Epidermal melanocyte (primary cell): ENCODE data around the gene SLC27A4.
"Not testable (repeated sequence)": the region's sequence is repeated elsewhere in the genome, so short reads cannot be mapped to it uniquely, and the experiment has no call there.

Experiments used
- DNase-seq: peaks from one replicate; pipeline ENCODE4 v3.0.0; 2011; ENCODE audit warnings: low spot score; ENCODE audit not compliant: insufficient read length

Gene SLC27A4

DNA sequence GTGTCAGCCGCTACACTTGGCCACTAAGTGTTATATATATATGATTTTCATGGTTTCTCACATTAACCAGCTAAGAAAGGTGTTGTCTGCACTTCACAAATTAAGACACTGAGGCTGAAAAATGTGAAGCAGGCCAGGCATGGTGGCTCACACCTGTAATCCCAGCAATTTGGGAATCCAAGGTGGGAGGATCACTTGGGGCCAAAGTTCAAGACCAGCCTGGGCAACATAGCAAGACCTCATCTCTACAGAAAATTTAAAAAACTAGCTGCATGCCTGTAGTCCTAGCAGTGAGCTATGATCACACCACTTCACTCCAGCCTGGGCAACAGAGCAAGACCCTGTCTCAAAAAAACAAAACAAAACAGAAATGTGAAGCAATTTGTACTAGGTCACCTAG lies 15.9 kb upstream of the SLC27A4 start:
- DNase-seq = no peak

DNA sequence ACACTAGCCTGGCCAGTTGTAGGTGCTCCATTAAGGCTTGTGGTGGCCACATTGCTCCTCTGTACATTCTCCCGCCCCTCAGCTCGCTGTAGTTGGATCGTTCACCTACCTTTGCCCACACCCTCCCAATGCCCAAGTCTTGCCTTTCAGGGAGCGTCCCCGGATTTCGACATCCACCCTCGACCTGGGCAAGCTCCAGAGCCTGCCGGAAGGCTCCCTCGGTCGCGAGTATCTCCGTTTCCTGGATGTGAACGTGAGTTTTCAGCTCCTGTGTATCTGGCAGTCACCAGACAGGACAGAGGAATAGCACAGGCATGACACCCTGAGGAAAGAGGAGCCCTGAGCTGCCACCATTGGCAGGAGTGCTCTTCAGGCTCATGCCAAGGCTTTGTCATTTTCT lies 14.7 kb upstream of the SLC27A4 start:
- DNase-seq = no peak

DNA sequence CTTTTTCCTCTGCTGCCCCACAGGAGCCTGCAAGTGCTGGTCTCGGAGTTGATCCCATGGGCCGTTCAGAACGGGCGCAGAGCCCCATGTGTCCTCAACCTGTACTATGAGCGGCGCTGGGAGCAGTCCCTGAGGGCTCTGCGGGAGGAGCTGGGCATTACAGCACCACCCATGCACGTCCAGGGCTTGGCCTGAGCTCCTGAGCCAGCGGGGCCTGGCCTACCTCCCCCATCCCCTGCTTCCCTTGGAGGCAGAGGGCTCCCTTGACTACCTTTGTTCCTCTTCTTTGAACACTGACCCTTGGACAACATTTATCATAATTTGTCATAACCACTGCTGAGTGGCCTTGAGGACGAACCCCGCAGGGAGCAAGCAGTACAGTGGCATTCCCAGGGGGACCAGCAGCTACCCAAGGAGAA lies 6.9 kb upstream of the SLC27A4 start:
- no peak for DNase-seq

DNA sequence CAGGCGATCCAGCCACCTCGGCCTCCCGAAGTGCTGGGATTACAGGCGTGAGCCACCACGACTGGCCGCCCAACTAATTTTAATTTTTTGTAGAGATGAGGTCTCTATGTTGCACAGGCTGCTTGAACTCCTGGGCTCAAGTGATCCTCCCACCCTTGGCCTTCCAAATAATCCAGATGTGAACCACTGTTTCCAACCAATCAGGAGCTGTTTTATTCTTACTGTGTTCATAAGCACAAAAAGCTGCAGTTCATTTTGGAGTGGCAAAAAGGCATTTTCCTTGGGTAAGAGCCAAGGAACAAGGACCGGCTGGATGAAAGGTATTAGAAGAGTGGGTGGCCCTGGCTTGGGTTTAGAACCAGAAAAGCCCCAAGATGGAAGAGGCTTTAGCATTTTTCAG lies 5.2 kb upstream of the SLC27A4 start:
- DNase-seq = no peak

DNA sequence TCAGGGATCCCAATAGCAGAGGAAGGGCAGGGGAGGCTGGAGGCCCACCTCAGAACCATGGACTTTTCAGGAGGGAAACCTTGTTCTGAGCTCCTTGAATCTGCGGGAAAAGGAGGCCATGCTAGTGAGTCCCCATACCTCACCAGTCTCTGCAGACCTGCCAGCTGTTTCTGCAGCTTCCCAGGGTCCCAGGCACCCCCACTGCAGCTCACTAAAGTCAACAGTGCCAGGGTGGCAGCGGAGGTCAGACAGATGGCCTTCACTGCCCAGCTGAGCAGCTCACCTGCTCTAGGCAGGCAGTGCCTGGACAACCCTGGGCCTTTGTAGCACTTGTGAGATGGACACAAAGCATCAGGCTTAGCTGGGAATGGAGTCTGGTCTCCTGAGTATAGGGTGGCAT lies 4.4 kb upstream of the SLC27A4 start:
- no peak for DNase-seq

DNA sequence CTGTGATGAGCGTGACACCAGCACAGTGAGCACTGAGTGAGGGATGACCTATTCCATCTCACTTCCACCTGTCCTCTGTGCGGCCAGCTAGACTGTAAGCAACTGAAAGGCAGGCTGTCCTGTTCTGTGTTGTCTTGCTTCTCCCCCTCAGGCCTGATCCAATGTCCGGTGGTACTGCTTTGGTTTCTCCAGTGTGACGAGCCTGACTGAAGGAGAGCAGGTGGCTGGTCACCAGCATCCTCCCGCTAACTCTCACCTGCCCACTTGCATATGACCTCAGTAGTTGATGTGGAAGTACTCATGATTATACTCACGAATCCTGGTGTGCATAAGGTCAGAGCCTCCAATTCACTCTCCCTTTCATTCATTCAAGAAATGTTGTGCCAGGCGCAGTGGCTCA lies 2.4 kb upstream of the SLC27A4 start:
- no peak for DNase-seq

DNA sequence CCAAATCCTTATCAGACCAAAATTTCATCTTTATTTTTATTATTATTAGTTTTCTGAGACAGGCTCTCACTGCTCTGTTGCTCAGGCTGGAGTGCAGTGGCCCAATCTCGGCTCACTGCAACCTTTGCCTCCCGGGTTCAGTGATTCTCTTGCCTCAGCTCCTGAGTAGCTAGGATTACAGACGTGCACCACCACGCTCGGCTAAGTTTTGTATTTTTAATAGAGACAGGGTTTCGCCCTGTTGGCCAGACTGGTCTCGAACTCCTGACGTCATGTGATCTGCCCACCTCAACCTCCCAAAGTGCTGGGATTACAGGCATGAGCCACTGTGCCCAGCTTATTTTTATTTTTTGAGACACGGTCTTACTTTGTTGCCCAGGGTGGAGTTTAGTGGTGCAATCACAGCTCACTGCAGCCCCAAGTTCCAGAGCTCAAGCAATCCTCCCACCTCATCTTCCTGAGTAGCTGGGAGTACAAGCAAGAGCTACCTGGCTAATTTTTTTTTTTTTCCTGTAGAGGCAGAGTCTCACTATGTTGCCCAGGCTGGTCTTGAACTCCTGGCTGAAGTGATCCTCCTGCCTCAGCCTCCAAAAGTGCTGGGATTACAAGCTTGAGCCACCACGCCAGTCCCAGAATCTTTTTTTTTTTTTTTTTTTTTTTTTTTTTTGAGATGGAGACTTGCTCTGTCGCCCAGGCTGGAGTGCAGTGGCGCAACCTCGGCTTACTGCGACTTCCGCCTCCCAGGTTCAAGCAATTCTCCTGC lies 1.3 kb upstream of the SLC27A4 start:
- DNase-seq = not testable (repeated sequence)

DNA sequence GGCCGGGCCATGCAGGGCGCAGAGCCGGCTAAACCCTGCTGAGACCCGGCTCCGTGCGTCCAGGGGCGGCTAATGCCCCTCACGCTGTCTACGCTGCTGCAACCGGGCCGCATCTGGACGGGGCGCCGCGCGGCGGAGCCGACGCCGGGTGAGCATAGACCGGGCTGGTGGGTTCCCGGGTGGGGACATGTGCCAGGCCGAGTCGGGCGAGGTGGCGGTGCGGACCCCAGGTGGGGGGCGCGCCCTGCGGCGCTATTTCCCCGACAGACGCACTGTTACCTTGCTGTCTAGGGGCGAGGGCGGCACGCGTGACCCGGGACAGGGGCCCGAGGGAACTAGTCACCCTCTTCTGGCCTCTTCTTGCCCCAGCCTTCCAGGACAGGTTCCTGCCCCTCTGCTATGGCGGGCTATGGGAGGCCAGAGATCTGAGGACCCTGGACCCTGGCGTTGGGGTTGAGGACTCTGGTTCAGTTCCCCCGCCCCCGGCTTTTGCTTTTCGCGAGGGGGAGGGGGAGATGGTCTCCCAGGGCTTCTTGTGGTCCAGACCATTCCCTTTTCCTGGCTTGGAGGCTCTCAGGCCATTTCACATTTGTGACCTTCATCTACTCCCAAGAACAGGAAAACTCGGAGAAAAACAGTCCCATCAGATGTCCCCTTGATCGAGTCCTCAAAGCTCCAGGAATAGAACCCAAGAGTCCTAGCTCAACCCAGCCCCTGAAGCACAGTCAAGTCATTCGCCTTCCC lies 536 bp downstream of the SLC27A4 start:
- DNase-seq = no peak

DNA sequence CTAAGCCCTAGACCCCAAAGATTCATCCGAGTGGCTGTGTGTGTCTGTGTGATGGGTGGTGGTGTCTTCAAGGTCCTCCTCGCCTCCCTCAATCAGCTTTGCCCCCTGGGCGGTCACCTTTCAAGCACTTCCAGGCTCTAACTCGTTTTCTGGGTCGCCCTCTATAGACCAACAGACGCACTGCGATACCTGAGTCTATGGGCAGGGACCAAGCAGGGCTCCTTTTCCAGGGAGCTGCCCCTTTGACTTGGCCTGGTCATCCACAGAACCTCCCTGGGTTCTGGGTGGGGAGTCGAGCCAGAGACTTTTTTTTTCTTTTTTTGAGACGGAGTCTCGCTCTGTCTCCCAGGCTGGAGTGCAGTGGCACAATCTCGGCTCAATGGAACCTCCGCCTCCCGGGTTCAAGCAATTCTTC lies 1.1 kb downstream of the SLC27A4 start:
- peak; percentile 83 for DNase-seq

DNA sequence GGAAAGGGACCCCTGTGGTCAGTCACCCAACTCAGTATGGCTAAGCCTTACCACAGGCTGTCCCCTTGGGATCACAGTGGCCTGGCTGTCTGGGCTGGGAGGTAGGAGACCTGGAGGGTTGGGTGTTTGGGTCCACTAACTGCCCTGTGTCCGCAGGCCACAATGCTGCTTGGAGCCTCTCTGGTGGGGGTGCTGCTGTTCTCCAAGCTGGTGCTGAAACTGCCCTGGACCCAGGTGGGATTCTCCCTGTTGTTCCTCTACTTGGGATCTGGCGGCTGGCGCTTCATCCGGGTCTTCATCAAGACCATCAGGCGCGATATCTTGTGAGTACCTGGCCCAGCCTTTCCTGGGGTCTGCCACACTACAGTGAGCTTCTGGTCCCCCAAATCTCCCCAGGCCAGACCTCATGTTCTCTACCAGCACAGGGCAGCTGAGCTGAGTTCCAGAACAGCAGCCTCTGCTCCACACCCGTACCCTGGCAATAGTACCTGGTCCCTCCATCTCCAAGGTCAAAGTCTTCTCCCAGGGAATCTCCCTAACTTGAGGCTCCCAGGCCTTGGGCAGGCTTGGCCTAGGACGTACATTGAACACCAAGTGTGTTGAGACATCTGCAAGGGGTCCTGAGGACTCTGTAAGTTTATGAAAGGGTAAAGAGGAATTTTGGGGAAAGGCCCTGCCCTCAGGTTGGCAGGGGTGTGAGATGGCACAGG lies 2.8 kb downstream of the SLC27A4 start:
- DNase-seq = no peak

DNA sequence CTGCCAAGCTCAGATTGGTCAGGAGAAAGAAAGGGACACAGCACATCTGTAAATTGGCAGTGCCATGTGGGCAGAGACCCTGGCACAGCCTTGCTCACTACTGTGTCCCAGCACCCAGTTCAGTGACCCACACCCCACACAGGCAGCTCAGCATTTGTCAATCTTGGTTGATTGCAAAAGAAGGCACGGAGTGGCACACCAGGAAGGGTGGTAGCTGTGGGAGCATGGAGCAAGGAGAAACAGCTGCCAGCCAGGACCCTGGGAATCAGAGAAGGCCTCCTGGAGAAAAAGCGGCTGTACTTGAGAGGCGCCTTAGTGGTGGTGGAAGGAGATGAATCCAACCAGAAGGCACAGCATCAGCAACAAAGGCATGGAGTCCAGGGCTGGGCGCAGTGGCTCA lies 3.5 kb downstream of the SLC27A4 start:
- no peak for DNase-seq

DNA sequence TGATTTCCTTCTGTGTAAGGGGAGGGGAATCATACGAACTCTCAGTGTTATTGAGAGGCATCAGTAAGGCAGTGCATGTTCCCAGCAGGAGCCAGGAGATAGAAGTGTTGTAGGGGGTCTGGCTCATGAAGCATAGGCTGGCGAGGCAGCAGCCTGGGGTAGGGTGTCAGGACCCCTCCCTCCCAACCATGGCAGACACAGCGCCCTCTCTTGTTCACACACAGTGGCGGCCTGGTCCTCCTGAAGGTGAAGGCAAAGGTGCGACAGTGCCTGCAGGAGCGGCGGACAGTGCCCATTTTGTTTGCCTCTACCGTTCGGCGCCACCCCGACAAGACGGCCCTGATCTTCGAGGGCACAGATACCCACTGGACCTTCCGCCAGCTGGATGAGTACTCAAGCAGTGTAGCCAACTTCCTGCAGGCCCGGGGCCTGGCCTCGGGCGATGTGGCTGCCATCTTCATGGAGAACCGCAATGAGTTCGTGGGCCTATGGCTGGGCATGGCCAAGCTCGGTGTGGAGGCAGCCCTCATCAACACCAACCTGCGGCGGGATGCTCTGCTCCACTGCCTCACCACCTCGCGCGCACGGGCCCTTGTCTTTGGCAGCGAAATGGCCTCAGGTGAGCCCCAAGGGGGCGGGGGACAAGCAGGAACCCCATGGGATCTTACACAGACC lies 4.7 kb downstream of the SLC27A4 start:
- DNase-seq = no peak

DNA sequence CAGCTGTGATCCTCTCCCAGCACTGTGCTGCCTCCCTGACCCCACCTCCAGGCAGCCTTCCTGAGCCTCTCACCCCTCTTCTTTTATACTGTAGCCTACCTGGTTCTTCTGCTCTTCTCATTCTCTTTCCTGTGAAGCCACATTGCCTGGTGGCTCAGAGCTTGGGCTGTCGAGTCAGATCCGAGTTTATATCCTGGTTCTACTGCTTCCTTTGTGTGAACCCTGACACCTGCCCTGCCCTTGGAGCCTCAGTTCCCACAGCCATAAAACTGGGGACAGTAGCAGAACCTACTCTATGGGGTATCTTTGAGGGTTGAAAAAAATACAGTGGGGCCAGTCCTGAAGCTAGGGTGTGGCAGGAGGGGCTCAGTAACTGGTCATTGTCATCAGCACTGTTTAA lies 8.8 kb downstream of the SLC27A4 start:
- no peak for DNase-seq

DNA sequence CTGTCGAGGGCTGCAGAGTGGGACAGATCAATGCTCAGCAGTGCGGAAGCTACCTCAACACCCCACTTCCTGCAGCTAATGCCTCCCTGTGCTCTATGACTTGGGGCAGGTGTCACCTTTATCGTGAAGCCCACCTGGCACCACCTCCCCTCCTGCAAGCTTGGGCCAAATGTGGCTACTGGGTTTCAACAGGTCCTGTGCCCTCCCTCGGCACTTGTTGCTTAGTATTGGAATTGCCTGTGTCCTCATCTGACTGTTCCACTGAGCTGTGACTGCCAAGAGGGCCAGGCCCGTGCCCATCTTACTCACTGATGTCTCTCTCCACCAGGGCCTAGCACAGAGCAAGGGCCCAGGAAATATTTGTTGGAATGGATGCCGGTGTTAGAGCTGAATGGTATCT lies 9.4 kb downstream of the SLC27A4 start:
- no peak for DNase-seq

DNA sequence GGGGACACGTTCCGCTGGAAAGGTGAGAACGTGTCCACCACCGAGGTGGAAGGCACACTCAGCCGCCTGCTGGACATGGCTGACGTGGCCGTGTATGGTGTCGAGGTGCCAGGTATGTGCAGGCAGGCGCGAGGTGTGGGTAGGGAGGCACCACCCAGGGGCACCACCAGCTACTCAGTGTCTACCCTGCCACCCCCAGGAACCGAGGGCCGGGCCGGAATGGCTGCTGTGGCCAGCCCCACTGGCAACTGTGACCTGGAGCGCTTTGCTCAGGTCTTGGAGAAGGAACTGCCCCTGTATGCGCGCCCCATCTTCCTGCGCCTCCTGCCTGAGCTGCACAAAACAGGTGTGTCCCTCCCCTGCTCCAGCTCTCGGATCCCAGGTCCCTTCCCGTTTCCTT lies 15.1 kb downstream of the SLC27A4 start:
- no peak for DNase-seq

DNA sequence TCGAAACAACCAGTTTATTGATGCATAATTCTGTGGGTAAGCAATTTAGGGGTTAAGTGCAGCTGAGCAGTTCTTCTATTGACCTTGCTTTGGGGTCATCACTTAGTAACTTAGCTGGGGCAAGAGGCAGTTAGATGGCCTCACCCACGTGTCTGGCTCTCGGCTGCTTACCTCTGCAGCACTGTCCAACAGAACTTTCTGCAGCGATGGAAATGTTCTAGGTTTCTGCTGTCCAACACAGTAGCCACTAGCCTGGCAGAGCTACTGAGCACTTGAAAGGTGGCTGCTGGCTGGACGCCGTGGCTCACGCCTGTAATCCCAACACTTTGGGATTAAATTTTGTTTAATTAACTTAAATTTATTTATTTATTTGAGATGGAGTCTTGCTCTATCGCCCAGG lies 17.8 kb downstream of the SLC27A4 start:
- no peak for DNase-seq

DNA sequence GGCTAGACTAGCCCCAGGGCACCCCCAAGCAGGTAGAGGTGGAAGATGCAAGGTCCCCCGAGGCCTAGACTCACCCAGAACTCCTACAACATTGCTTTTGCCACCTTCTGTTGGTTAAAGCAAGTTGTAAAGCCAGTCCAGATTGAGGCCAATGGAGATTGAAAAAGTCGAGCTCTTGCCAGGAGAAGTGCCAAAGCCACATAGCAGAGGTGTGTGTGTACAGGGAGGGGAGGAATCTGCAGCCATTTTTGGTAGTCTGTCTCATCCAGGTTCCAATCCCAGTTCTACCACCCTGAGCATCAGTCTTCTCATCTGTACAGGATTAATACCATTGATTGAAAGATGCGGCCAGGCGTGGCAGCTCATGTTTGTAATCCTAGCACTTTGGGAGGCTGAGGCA lies 18.5 kb downstream of the SLC27A4 start:
- DNase-seq = no peak

DNA sequence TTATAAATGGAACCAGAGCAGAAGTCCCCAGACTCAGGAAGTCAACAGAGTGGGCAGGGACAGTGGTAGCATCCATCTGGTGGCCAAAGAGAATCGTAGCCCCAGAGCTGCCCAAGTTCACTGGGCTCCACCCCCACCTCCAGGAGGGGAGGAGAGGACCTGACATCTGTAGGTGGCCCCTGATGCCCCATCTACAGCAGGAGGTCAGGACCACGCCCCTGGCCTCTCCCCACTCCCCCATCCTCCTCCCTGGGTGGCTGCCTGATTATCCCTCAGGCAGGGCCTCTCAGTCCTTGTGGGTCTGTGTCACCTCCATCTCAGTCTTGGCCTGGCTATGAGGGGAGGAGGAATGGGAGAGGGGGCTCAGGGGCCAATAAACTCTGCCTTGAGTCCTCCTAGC lies 20.5 kb downstream of the SLC27A4 start:
- no peak for DNase-seq

DNA sequence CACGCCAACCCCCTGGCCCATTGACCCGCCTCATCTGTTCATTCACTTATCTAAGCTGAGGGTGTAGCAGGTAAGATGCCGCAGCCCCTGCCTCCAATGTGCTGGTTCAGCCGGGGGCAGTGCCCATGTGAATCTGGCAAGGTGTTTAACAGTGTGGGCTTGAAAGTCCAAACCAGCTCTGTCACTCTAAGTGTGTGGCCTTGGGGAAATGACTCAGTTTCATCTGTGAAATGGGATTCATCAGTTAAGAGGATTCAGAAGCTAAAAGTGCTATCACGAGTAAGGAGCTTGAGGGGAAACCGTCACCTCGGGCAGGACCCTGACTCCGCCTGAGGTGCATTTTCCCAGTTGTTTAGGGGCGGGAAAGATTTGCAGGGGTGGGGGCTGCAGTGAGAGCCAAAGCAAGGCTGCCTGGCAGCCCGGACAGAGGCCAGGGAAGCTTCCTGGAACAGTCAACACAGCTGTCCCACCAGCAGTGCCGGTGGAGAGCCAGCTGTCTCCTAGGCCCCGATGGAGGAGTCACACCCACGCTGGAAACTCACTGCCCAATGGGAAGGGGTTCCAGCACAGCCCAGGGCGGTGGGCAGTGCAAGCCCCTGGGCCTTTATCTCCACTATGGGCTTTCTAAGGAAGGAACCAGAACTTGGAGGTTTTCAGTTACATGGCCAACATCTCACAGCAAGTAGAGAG lies 21.1 kb downstream of the SLC27A4 start:
- no peak for DNase-seq

DNA sequence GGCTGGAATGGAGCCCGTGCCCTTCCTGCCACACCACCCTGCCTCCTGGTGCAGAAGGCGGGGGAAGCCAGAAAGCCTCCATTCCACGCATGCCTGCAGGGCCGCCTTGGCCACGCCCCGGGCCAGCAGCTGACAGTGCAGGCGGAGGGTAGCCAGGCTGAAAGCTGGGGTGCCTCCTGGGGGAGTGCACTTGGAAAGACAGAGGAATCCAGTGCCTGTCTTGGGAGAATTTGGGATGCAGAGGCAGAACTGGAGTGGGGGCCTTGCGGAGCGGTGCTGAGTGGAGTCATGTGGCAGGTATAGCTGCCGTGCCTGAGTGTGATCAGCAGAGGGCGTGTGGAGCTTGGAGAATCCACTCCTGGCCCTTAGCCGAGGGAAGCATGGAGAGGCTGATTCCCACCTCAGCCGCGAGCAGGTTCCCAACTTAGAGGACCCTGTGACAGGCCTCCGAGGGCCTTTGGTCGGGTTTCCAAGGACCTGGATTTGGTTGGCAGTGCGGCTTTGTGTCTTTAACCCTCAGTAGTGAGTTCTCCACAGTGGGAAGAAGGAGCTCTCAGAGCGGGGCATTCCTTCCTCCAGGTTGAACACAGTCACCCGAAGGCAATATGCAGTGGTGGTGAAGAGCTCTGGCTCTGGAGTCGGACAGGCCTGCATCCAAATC lies 21.8 kb downstream of the SLC27A4 start:
- DNase-seq = peak; percentile 92

DNA sequence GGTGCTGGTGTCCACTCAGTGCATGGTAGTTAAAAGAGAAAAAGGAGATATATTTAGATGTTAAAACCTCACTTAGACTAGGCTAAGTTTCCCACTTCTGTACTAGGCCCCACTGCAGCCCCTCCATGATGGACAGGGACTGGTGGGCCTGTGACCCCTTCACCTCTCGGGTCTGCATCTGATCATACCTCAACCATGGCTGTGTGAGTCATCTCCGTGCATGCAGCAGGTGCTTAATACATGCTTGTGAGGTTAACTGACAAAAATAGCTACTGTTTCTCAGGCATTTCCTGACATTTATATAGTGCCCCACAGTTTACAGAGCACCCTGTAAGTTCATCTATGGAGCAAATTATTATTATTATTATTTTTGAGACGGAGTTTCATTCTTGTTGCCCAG lies 22.4 kb downstream of the SLC27A4 start:
- DNase-seq = no peak
